ENCODE results near the gene CALM1.

CALM1 gene

DNA sequence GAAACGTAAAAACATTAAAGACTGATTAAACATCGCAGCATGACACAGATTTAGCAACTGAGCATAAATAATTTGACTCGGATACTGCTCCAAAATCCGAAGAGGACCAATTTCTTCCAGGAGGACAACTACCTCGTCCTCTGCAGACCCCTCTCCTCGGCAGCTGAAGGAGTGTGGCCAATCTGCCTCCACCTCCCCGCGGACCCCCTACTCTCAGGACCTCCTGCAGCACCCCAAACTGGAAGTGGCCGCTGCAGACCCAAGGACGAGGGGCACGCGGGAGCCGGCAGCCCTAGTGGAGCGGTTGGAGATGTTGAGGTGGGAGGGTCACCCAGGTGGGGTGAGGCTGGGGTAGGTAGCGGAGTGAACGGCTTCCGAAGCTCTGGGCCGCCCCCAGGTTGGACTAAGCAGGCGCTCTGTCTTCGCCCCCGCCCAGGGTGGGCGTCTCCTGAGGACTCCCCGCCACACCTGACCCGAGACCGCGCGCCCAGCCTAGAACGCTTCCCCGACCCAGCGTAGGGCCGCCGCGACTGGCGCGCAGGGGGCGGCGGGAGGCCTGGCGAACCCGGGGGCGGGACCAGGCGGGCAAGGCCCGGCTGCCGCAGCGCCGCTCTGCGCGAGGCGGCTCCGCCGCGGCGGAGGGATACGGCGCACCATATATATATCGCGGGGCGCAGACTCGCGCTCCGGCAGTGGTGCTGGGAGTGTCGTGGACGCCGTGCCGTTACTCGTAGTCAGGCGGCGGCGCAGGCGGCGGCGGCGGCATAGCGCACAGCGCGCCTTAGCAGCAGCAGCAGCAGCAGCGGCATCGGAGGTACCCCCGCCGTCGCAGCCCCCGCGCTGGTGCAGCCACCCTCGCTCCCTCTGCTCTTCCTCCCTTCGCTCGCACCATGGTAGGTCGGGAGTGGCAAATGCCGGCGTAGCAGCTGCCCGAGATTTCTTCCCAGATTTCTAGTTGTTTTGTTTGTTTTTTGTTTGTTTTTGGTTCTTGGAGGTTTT, at the start of gene CALM1:
CALM1 (plus strand) TSS at position 689 of the 999 bp plus-strand sequence; CDS start at position 891, 202 bp downstream.
- peak; percentile 73 for DNase-seq (ENCODE audit: low spot score)

DNA sequence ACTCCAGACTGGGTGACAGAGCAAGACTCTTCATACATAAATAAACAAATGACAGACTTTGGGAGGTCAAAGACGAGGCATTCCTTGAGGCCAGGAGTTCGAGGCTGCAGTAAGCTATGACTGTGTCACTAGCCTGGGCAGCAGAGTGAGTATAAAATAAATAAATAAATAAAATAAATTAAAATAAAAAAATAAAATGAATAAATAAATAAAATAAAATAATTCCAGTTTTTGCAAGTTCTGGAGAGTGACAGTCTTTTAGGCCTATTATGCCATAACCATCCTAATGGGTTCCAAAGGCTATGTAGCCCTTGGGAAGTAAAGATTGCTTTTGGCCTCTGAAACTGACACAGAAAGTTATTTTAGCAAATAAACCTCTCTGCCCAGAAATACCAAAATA, 48.6 kb upstream of the CALM1 start:
- DNase-seq (ENCODE audit: low spot score): no peak

DNA sequence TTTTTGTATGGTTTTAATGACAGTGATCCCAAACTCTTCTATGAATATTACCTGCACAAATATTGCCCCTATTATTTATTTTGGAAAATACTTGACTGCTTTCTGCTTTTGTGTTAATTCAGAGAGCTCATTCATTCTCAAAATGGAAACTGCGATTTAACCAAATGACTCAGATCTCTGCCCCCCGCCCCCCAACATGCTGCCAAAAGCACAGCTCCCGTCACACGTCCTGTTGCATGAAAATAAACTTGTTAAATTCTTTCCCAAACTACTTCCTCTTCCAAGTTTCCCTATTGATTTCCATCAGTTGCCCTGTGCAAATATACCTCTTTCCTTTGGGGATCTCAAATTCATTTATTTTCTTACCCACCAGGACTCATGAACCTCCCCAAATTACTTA, 47.1 kb upstream of the CALM1 start:
- no peak for DNase-seq (ENCODE audit: low spot score)

DNA sequence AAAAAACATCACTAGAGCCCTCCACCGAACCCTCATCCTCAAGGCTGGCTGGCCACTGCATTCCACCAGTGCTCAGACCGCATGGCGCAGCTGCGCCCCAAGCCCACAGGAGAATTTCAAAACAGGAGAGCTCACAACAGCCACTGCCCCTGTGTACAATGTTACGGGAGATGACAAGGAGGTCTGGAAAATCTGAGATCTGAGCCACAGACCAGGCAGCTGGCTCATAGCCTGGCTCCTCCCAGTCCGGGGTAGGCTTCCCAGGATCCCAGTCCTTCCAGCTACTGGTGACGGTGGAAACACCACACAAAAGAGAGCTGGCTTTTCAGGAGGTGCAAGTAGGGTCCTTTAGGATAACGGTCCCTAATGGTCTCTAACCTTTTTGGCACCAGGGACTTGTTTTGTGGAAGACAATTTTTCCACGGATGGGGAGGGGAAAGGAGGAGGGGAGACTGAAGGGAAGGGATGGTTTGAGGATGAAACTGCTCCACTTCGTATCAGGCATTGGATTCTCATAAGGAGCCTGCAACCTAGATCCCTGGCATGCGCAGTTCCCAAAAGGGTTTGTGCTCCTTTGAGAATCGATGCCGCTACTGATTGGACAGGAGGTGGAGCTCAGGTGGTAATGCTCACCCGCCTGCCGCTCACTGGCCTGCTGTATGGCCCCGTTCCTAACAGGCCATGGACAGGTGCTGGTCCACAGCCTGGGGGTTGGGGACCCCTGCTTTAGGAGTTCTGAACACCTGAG, 42.1 kb upstream of the CALM1 start:
- DNase-seq (ENCODE audit: low spot score): no peak

DNA sequence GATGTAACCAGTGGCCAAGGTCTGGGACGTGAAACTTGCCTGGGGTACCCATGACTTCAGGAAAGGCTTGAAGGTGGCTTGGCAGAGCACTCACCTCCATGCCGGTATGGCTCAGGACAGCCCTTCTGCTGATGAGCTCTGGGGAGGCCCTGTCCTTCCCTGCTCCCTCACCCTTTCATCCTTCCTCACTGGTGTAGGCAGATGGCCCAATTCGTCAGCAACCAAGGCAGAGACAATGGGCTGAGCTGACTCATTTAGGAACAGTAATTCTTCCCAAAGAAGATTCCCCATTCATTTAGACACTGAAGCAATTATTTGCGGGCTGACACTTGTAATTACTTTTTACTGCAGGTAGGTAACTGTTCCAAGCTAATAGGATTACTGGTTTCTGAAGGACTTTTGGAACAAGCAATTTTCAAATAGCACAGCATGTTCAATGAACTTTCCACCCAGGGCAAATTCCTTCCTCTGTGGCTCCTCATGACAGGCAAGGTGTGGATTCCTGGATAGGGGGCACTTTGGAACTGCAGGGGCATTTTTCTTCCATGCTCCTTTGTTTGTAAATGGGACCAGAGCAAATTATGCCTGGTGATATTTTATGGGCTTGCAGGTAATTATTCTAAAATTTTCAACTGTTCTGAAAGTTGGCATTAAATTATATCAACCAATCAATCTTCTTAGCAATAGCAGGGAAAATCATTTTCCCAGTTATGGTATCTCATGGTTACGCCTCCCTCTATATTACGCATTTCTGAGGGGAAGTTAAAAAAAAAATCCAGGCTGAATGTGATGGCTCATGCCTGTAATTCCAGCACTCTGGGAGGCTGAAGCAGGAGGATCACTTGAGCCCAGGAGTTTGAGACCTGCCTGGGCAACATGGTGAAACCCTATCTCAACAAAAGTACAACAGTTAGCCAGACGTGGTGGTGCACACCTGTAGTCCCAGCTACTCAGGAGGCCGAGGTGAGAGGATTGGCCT, 41.0 kb upstream of the CALM1 start:
- DNase-seq (ENCODE audit: low spot score): no peak

DNA sequence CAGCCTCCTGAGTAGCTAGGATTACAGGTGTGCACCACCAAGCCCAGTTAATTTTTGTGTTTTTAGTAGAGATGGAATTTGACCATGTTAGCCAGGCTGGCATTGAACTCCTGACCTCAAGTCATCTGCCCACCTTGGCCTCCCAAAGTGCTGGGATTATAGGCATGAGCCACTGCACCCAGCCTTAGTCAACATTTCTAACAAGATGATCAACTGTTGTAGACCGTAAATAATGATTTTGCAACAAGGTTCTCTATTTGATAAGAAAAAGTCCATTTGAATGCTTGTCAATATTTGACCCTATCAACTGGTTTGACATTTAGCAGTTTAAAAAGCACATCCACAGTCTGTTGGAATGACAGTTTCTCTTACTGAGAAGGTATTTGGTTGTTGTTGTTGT, 39.9 kb upstream of the CALM1 start:
- no peak for DNase-seq (ENCODE audit: low spot score)

DNA sequence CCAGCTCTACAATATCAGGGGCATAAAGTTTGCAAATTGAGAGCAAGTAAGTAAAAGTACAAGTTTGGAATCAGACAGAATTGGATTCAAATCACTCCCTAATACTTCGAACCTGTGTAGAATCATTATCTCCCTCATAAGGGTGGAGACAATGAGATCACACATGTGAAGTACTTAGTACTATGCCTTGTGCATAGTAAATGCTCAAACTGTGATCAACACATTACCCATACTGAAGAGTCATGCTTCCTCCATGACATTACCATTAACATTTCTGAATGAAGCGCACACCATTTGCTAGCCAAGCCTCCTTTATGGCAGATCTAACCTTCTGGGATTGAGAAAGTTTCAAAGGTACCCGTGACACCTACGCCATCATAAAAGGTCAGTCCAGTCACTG, 38.5 kb upstream of the CALM1 start:
- DNase-seq (ENCODE audit: low spot score): no peak

DNA sequence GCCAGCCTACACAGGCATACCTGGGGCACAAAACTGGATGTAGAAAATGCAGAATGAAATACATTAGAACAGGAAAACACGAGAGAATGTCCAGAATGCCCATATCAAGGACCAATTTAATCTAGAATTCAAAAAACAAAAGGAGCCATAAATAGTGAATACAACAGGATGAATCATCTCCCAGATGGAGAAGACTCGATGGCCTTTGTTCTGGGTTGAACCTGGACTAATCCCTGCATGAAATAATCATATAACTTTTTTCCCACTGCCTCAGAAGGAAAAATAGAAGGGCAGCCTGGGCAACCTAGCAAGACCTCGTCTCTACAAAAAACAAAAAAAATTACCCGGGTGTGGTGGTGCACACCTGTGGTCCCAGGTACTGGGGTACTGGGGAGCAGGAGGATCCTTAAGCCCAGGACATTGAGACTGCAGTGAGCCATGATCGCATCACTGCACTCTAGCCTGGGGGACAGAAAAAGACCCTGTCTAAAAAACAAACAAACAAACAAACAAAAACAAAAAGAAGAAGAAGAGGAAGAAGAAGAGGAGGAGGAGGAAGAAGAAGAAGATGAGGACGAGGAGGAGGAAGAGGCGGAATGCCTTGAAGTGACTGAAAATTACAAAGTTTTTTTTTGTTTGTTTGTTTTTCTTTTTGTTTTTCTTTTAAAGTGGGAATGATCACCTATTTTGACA, 34.8 kb upstream of the CALM1 start:
- no peak for DNase-seq (ENCODE audit: low spot score)

DNA sequence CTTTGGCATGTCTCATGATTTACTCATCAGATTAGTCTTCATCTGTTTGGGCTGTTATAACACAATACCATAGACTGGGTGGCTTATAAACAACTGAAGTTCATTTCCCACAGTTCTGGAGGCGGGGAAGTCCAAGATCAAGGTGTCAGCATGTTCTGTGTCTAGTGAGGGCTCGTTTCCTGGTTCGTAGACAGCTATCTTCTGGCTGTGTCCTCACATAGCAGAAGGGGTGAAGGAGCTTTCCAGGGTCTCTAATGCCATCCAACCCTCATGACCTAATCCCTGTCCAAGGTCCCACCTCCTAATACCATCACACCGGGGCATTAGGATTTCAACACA, 34.3 kb upstream of the CALM1 start:
- DNase-seq (ENCODE audit: low spot score): no peak

DNA sequence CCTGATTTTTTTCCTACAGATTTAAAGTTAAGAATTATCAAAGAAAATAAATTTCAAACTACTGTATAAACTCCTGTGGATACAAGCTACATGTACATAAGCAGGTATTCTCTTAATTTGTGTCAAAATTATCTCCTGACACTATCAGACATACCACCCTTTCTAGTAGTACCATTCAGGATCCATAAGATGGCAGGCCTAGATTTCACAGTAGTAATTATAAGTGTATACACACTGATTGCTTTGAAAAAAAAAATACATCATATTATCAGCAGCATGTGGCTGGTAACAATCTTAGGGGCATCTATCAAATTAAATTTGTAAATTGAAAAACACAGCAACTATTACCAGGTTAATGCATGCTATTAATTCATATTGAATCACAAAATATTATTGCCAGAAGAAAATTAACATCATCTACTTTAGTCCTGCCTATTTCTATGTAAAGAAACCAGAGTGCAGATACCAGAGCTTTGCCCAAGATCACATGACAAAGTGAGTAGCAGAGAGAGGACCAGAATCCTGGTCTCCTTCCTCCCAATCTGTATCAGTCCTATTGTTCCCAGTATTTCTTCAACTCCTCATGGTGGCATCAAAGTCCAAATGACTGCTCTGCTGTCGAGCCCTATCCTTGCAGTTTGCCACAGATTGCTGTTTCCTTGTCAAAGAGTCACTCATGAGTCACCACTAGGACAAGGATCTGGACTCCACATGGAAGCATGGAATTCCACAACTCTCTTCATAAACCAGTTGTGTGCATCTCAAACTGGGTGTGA, 27.7 kb upstream of the CALM1 start:
- DNase-seq (ENCODE audit: low spot score): peak; percentile 88

DNA sequence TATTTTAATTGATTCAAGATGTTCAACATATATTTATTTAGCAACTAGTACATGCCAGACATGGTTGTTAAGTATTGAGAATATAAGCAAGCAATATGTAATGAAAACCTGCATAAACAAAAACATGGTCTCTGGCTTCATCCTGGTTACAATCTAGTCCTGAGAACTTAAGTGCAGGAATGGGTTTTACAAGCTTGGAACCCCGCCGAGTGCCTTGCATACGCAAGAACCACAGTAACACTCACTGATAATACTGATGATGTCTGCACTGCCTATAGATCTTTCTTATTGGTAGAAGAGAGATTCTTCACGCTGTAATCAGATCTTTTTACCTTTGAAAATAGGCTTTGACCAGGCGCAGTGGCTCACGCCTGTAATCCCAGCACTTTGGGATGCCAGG, 22.9 kb upstream of the CALM1 start:
- no peak for DNase-seq (ENCODE audit: low spot score)

DNA sequence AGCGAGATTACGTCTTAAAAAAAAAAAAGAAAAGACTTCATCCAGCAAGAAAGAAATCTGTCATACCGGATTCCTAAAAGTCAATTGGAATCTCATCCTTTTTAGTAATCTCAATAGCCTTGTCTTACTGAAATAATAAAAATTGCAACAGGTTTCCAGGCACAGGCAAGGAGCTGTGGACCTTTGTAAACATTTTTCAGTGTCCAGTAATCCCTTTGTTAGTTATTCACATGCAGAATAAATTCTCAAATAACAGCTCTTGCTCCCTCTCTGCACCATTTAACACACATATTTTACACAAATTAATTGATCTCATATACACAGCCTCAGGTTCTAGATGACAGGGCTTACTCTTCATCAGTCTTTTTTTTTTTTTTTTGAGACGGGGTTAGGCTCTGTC, 22.0 kb upstream of the CALM1 start:
- DNase-seq (ENCODE audit: low spot score): no peak

DNA sequence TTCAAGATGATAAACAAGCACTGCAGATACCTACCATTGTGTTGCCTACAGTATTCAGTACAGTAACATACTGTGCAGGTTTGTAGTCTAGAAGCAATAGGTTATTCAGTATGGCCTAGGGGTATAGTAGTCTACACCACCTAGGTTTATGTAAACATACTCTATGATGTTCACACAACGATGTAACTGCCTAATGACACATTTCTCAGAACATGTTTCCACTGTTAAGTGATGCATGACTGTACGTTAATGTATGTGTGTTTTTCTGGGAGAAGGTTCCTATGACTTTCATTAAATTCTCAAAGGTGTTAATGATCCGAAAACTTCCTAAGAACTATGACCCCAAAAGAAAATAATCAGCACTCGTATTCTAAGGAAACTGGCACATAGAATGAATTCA, 20.9 kb upstream of the CALM1 start:
- no peak for DNase-seq (ENCODE audit: low spot score)

DNA sequence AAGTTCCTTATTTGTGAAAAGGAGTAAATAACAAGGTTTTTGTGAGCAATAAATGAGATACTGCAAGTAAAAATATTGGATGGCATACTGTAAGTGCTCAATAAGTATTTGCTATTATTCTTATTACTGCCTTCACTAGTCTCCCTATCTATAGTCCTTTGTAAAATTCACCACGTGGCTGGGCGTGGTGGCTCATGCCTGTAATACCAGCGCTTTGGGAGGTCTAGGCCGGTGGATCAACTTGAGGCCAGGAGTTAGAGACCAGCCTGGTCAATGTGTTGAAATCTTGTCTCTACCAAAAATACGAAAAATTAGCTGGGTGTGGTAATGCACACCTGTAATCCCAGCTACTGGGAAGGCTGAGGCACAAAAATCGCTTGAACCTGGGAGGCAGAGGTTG, 18.6 kb upstream of the CALM1 start:
- DNase-seq (ENCODE audit: low spot score): no peak

DNA sequence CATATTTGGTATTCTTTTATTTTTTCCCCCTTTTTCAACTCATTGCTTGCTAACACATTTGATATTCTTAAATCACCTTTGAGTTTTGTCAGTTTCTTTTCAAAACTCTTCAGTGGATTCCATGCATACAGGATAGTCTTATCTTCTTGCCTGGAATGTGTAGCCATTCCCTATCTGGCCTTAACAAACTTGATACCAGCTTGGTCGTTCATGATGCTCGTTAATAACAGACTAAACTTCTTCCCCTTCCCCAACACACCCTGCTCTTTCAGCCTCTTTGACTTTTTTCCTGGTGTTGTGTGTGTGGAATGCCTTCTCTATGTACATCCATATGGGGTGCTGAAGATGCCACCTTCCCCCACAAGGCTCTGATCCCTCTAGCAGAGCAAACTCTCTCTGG, 17.7 kb upstream of the CALM1 start:
- DNase-seq (ENCODE audit: low spot score): no peak

DNA sequence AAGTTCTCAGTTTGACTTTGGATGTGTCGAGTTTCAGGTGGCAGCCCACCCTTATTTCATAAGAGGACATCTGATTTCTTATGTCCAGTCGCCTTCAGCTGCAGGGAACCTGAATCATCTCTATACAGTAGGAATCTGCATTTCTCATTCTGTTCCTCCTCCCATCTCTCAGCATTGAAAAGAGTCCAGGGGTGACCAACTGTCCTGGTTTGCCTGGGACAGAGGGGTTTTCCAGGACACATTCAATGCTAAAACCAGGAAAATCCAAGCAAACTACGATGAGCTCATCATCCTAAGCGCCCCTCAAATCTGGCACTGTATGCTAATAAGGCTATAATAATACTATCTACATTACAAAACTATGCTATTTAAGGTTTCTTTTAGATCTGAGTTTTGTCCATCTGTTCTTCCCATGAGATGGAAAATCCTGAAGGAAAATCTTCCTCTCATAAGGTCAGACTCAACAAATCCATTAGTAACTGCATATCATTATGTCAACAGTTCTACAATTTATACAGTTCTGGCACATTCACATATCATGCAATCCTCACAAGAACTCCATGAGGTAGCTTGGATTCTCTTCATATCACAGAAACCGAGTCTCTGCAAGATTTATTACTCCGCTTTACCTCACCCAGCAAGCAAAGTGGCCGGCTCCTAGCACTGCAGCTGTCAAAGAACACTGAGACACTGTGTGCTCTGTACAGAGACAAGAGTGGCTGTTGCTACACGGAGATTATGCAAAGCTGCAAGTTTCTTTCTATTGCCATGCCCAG, 15.6 kb upstream of the CALM1 start:
- DNase-seq (ENCODE audit: low spot score): peak; percentile 96

DNA sequence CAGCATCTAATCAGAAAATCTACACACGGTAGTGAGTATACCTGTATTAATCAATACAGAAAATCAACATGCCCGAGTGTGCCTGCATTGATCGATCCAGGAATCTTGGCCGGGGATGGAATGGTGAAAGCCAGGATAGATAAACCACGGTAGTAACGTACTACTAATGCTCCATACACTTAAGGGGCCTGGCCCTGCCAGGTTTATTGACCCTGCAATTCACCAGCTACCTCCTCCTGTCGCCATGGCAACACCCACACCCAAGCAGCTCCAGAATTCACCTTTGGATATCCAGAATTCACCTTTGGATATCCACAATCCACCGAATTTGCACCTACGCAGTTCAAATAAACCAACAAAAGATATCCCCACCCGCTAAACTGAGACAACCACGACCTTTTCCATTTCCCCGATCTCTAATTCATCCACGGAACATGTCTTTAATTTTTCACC, 14.8 kb upstream of the CALM1 start:
- DNase-seq (ENCODE audit: low spot score): no peak

DNA sequence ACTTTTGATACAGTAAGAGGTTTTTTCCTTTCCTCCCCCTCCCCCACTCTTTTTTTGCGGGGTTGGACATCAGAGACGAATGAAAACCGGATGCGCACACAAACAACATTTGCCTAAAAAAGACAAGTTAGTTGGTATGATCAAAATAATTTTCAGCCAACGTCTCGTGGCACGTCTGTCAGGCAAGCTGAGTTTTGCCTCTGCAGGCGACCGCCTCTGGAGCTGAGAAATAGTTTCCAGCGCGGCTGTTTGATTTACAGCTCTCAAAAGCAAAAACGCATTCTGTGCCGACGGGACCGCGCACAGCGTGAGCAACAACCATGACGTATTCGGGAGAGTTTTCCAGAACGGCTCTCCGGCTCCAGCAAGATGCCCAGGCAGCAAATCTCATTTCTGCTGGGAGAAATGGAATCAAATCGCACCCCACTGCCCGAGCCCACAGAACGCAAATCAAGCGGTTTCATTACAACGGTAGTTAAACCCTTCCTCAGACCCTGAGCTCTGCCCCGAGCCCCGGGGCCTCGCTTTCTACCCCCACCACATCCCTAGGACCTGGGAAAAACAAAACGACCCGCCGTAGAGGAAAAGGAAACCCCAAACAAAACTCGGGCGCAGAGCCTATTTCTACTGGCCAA, 14.2 kb upstream of the CALM1 start:
- peak; percentile 88 for DNase-seq (ENCODE audit: low spot score)

DNA sequence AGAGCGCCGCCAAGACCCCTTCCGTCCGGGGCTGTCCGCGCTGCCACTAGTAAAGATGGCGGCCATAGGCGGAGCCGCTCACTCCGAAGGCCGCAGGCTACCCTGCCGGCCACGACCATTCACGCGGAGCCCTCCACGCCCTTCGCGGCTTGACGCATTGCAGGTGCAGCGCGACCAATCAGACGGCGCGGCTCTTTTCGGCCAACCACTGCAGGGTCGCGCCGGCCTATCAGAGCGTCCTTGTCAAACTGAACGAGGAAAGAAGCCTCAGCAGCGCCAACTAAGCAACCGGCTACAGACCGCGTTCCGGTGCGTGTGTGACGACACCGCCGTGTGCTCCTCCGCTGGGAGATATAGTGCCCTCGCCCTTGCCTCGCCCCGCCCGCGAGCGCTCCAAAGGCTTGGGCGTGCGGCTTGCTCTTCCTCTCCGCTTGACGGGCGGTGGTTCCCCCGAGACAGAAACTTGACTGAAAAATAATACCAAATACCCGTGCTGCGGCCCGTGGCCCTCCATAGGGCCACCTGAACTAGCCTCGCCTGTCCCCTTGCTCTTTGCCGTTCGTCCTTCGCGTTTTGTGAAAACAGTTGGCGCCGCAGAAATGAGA, 13.6 kb upstream of the CALM1 start:
- DNase-seq (ENCODE audit: low spot score): peak; percentile 99

Measured in pons (tissue), 1 donor.